ENCODE results near the gene C2orf74. TPM values are rescaled to one million over a fixed set of nuclear protein-coding genes. Genes with fewer than 3 reads are reported as not detected.
"Not testable (repeated sequence)": the region's sequence is repeated elsewhere in the genome, so short reads cannot be mapped to it uniquely, and the experiment has no call there.

C2orf74 gene
- total RNA-seq, 1 experiment from 2014 or later: not detected

GRCh38 chr2:61173116-61173515 is 11.1 kb downstream of the C2orf74 start:
- DNase-seq (ENCODE audit: low spot score): no peak

GRCh38 chr2:61175036-61175435 is 13.0 kb downstream of the C2orf74 start:
- DNase-seq (ENCODE audit: low spot score): no peak

GRCh38 chr2:61176755-61177726 is 15.1 kb downstream of the C2orf74 start:
- DNase-seq (ENCODE audit: low spot score): peak; percentile 94

- DNase-seq (ENCODE audit: low spot score): peak; percentile 34
Measured at GRCh38 chr2:61177727-61178549, 15.9 kb downstream of the C2orf74 start.

GRCh38 chr2:61178603-61179545 is 16.9 kb downstream of the C2orf74 start:
- DNase-seq (ENCODE audit: low spot score): no peak

- no peak for DNase-seq (ENCODE audit: low spot score)
Measured at GRCh38 chr2:61179701-61180639, 18.0 kb downstream of the C2orf74 start.

- DNase-seq (ENCODE audit: low spot score): no peak
Measured at GRCh38 chr2:61180686-61181085, 18.7 kb downstream of the C2orf74 start.

GRCh38 chr2:61181382-61182058 is 19.5 kb downstream of the C2orf74 start:
- DNase-seq (ENCODE audit: low spot score): no peak

GRCh38 chr2:61182059-61182383 is 20.0 kb downstream of the C2orf74 start:
- DNase-seq (ENCODE audit: low spot score): no peak

- no peak for DNase-seq (ENCODE audit: low spot score)
Measured at GRCh38 chr2:61183795-61184194, 21.8 kb downstream of the C2orf74 start.

- no peak for DNase-seq (ENCODE audit: low spot score)
Measured at GRCh38 chr2:61184263-61184662, 22.3 kb downstream of the C2orf74 start.

- no peak for DNase-seq (ENCODE audit: low spot score)
Measured at GRCh38 chr2:61185231-61185728, 23.3 kb downstream of the C2orf74 start.

GRCh38 chr2:61187085-61187484 is 25.1 kb downstream of the C2orf74 start:
- no peak for DNase-seq (ENCODE audit: low spot score)

GRCh38 chr2:61193670-61194561 is 31.9 kb downstream of the C2orf74 start:
- DNase-seq (ENCODE audit: low spot score): no peak

GRCh38 chr2:61194646-61195045 is 32.7 kb downstream of the C2orf74 start:
- not testable (repeated sequence) for DNase-seq (ENCODE audit: low spot score)

- DNase-seq (ENCODE audit: low spot score): no peak
Measured at GRCh38 chr2:61196671-61197070, 34.7 kb downstream of the C2orf74 start.

GRCh38 chr2:61205132-61205531 is 43.1 kb downstream of the C2orf74 start:
- no peak for DNase-seq (ENCODE audit: low spot score)

- peak; percentile 24 for DNase-seq (ENCODE audit: low spot score)
Measured at GRCh38 chr2:61210332-61210981, 48.5 kb downstream of the C2orf74 start.

Measured in HT-29 (cell line).